HG03135 (cell line): ENCODE results near the gene VDR.

Experiments used
- ATAC-seq: cut with Tn5 transposase; IDR thresholded peaks from one replicate; pipeline ENCODE4 v1.9.1; 2021; ENCODE audit warnings: mild to moderate bottlenecking, moderate library complexity; ENCODE audit not compliant: unreplicated experiment

The VDR gene

DNA sequence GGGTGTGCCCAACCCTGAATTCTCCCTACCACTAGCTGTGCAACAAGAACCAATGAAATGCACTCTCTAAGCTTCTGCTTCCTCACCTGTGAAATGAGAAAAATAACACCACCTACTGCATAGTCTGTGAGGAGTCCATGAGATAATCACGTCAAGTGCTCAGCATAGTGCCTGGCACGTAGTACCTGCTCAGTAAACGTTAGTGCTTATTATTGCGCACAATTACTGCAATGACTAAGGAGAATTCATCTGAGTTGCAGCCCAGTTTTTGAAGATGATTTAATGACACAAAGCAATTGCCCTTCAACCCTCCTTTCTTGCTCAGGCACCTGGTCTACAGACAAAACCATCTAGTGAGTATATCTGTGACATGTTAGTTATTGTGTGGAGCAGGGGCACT lies 8.8 kb downstream of the VDR start:
- ATAC-seq: no peak

DNA sequence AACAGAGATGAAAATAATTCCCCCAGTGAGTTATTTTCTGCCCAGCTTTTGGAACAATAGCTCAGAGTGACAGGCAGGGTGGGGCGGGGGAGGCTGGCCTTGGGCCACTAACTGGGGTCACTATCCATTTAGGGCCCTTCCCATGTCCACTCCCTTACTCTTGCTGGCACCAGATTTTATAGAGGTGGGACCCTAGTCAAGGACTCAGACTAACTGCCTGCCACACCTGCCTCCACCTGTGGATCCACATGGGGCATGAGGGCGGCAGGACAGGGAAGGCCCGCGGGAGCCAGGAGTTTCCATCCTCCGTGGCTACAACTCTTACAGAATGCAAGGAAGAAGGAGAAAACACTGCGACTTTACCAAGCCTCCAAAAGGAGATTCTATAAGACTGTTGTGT lies 10.1 kb downstream of the VDR start:
- ATAC-seq: no peak

DNA sequence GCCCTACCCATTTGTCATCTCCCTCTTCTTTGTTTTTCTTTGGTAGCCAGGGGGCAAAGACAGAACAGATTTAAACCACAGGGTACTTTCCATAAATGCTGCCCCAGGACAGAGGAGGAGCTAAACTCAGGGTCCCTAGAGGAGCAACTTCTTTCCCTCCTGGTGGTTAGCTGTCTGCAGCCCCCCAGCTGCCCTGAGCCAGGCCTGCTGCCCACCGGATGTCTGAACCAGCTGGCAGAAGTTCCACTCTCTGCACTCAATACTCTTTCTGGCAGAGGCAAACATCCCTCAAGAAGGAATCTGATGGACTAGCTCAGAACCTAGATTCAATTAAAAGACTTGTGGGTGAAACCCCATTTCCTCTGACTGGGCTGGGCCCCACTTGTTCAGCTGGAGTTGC lies 10.7 kb downstream of the VDR start:
- ATAC-seq: no peak

DNA sequence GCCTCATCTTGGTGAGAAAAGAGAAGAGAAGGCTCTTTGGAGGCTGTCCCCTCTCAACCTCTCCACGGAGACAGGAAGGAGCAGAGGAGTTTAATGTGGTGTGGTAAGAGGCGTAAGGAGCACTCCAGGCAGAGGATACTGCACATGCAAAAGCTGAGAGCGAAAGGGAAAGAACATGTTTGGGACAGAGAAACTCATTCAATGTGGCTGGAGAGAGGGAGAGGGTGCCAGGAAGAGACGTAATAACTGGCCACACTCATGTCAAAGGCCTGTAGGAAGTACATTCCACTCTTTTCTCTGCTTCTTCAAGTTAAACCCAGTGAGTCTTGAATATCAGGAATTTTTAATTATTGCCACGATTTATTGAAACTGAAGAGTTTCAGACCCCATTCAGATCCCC lies 12.0 kb downstream of the VDR start:
- no peak for ATAC-seq

DNA sequence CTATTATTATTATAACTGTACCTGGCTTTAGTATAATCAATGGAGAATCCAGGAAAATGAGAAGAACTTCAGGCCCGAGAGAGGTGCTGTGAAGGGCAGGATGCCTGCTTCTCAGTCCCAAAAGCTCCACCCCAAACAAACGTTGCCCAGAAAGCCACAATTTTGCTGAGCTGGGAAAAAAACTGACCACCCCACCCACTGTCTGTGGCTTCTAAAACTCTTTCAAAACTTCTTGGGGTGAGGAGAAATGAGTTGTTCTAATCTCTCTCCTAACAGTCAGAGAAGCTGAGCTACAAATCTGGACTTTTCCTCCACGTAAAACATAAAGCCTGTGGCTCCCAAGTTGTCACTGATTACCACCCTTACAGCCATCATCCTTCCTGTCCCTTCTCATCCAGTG lies 13.4 kb downstream of the VDR start:
- ATAC-seq: no peak

DNA sequence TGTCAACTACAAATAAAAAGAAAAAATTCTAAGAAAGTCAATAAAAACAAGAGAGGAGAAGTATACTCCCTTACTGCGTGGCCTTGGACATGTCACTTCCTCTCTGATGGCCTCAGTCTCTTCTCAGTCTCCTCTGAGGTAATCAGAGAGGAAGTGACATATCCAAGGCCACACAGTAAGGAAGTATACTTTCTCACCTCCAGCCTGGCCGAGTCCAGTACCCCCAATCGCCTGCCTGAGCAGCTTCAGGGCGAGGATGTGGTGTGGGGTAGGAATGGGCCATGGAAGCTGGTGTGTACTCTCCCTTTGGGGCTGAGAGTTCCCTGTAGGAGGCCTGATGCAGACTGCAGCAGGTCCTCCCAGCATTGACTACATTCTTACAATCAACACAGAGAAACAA lies 15.8 kb downstream of the VDR start:
- no peak for ATAC-seq

DNA sequence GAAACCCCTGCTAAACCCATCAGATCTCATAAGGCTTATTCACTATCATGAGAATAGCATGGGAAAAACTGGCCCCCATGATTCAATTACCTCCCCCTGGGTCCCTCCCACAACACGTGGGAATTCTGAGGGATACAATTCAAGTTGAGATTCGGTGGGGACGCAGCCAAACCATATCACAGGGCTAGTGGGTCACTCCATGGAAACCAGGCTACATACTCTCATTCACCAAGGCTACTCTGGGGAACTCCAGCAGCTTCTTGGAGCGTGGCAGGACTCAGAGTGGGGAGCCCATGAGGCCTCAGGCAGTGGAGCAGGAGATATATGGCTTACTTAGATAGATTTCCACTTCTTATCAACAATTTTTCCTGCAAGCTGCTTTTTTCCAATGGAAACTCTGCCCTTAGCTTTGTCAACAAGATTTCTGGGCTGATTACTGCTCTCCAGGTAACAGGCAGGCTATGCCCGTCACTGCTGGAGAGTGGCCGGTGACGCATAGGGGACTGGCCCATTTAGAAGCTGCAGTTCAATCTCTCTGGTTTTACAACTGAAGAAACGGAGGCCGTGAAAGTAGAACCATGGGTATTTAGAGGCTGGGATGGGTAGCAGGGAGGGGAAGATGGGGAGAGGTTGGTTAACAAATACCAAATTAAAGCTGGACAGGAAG lies 16.5 kb downstream of the VDR start:
- ATAC-seq: no peak

DNA sequence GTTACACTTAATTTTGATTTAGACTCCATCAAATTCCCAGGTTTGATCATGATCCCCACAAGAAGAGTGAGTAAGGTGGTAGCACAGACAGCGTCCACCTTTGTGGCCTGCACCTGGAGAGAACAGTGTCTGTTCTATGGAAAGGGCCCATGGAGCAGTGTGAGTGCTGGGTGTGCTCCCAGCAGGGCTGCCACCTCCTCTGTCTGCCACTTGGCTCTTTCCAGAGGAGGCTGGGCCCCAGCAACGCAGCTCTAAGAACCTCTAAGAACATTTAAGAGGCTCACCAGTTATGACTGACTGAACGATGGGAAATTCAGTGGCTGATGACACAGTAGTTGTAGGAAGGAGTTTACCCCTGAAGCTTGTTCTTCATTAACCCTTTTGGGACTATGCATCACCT lies 17.3 kb downstream of the VDR start:
- ATAC-seq: no peak

DNA sequence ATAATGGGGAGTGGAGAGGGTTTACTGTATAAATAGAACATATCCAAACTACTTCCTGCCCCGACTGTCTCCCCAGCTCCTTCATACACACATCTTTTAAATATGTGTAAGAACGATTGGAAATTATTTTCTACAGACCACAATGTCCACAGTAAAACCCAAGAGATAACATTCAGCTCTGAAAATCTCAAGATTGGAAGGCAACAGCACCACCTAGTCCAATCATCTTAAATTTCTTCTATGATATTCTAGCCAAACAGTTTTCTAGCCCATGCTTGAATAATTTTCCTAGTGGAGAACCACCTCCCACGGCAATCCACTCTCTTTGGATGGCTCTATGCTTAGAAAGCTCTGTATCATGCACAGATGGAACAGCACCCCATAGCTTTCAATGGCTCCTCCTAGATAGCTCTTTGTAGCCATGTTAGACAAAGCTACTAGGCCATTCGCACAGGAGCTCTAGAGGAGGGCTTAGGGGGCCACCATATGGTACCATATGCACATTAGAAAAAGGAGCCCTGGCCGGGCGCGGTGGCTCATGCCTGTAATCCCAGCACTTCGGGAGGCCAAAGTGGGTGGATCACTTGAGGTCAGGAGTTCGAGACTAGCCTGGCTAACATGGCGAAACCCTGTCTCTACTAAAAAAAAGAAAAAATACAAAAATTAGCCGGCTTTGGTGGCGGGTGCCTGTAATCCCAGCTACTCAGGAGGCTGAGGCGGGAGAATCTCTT lies 18.1 kb downstream of the VDR start:
- no peak for ATAC-seq

DNA sequence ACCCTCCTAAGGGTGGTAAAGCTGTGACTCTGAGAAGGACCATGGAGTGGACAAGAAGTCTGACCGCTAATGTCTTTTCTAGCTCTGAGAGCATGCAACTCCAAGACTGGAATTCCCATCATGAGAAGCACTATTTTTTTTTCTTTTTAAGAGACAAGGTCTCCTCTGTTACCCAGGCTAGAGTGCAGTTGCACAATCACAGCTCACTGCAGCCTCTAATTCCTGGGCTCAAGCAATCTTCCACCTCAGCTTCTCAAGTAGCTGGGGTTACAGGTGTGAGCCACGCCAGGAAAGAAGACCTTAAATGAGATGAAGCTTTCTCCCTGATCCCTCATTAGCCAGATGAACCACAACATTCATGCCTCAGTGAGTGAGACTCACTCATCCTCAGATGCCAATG lies 19.2 kb downstream of the VDR start:
- no peak for ATAC-seq

DNA sequence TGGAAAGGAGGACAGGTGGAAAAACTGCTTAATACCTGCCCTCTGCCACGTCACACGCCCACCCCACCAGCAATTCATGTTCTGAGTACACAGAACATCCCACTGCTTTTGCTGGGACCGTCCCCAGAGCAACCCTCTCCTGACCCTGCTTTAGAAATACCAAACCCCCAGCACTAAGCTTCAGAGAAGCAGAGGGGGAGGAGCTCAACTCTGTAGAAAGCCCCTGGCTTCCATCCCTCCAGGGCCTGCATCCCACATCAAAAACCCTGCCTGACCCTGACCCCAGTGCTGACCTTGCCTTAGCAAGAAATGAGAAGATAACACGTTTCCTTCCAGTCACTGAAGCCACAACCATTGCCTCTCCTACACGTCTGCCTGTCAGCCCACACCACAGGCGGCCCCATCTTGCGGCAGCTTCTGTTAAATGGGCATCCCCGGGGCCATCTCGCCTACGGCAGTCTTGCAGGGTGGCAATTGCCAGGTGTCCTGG lies 19.7 kb downstream of the VDR start:
- ATAC-seq: no peak

DNA sequence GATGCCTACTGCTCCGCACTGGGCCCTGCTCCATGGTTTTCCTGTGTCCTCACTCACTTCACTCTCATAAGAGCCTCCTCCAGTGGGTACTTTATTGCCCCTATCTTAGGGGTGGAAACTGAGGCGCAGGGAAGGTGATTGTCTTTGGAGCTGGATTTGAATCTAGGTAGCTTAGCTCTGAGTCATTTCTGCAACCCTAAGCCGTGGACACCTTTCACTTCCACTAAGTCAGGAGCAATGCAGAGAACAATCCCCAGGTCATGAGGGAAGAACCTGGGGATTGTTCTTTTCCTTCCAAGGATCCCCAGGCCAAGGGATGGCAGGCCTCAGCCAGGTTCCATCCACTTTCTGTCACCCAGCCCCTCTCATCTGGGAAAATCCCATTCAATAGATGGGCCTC lies 20.3 kb downstream of the VDR start:
- no peak for ATAC-seq

DNA sequence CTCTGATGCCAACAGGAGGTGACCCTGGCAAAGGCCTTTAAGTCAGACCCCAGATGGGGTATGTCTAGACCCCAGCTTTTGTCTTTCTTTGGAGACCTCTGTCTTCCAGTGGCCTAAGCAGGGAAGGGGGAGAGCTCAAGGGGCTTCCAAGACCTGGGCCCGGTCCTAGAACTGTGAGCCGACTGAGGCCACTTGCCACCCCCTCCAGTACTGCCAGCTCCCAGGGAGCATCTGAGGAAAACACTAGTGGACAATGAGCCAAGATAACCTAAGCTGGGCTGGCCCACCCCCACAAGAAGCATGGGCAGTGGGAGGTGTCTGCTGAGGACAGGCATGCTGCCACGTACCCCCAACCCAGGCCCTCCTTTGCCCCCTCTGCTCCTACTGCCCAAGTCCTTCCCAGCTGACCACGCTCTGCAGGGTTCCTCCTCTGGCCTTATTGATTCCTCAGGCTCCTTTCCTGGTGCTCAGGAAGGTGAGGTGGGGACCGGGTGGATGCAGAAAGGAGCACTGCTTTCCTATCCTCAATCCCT lies 21.1 kb downstream of the VDR start:
- peak; percentile 3 for ATAC-seq

DNA sequence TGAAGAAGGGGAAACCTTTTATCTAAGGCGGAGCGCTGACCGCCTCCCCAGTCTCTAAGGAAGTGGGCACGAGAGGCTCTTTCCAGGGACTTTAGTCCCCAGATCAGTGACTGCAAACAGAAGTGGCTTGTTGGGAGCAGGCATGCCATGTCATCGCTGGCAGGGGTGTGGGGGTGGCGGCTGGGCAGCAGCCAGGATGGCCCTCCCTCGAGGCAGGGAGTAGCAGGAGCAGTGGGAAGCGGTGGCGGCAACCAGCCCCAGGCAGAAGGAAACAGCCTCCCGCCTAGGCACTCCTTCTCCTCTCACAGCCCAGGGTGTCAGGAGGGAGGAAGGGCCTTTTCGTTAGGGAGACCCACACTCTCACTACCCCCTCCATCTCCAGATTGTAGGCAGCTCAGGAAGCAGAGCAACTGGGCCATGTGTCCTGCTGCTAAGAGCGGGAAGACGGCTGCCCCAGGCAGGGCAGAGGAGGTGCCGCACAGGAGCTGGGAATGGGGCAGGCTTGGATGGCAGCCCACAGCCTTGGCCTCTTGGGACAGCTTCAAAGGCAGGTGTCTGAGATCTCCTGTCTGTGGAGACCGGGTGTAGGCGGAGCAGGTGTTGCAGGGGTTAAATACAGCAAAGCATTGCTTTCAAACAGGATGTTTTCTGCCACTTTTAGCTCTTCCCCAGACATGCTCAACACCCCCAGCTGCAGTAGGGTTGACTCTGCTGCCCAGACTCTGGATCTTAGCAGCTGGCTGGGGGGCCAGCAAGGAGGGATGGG lies 21.8 kb downstream of the VDR start:
- peak; percentile 79 for ATAC-seq

DNA sequence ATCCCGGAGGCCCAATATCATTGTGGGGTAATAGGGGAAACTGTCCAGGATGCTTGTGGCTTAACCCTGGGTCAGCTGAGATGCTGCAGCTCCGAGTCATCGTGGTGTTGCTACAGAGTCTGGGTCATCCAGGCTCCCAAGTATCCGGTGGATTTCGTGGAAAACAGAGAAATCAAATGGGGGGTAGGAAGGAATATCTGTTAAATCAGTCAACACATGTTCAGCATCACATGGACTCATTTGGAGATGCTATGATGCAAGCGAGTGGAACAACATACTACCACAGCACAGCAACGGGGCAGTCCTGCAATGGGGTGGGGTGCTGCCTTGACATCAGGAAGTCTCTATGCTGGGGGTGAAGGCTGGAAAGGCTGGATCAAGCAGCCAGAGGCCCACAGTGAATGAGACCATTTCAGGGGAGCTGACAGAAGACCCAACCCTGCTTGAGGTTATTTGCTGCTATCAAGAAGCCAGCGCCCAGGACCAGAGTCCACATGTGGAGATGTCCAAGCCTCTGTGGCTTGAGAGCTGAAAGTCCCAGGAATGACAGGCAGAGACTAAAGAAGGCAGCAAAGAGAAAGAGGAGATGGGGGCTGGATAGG lies 22.9 kb downstream of the VDR start:
- ATAC-seq: no peak

DNA sequence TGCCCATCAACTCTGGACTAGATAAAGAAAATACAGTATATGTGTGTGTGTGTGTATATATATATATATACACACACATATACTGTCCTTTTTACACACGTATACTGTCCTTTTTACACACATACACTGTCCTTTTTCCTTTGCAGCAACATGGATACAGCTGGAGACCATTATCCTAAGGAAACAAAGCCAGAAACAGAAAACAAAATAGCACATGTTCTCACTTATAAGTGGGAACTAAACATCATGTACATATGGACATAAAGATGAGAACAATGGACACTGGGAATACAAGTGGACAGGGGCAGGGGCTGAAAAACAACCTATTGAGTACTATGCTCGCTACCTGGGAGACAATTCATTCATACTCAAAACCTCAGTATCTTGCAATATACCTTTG lies 23.7 kb downstream of the VDR start:
- ATAC-seq: no peak

DNA sequence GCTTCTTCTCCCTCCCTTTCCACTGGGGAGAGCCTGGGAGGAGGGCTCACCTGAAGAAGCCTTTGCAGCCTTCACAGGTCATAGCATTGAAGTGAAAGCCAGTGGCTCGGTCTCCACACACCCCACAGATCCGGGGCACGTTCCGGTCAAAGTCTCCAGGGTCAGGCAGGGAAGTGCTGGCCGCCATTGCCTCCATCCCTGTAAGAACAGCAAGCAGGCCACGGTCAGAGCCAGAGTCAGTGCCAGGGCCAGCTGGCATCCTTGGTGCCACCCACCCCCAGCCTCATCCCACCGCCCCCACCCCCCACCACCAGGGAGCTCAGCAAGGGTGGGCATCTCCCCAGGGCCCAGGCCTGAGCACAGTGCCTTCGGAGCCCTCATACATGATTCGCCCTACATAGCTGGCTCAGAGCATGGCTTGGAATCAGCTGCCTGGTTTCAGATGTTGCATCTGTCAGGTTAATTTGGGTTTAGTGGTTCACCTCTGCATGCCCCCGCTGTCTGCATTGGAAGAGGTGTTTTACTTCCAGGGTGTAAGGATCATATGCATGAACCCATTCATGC lies 25.8 kb downstream of the VDR start:
- no peak for ATAC-seq

DNA sequence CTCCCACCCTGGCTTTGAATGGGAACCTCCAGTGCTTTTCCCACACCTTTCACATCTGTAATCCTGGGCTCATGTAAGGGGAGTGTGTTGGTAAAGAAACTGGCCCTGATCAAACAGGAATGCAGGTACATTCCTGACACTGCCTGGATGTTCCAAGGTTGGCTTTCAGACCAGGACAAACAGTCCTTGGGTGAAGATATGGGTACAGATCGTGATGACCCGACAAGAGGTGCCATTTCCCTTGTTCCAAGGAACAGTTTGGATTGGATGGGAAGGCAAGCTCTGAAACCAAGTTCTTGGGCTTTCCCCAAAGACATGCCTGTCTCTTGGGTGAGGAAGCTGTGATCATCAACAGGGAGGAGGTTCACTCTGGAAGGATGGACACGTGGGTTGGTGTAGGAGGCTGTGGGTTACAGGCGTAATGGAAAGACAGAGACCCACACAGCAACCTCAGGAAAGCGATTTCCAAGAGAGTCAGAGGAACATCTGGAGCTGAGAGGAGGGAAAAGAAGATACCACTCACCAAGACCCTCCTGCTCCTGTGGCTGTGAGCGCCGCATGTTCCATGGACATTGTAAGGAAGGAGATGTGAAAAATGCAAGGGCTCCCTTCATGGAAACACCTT lies 26.4 kb downstream of the VDR start:
- no peak for ATAC-seq

DNA sequence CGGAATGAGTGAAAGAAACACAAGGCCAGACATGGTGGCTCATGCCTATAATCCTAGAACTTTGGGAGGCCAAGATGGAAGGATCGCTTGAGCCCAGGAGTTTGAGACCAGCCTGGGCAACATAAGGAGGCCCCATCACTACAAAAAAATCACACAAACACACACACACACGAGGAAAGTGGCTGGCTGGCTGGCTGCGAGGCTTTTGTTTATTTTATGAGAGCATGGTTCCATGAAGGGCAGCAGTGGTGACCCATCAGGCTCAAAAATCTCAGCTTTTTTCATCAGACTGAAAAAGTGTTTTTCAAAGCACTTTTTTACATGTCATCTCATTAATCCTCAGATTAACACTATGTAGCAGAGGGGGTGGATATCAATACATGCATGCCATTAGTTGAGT lies 27.7 kb downstream of the VDR start:
- no peak for ATAC-seq

DNA sequence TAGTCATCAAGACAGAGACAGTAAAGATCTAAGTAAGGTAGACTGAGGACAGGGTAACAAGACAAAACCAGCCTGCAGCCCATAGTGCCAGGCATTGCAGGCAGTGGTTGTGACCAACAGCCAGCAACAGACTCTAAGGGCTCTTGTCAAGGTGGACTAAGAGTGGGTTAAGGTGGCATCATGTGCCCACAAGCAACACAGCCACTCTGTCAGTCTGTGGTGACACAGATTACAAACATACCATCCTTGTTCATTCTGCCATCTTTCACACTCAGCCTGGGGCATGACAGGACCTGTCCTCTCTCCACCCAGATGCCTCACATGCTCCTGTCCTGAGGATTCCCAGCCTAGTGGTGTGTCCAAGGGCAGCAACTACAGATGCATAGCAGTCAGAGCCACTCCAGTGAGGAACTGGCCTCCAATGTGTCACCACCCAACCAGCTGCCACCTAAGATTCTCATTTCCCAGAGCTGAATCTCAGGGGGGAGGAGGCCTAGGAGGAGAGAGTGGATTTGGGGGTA lies 28.3 kb downstream of the VDR start:
- ATAC-seq: no peak
